Liver (tissue), 3 donors: Measurements from ENCODE around the gene PRELID2.

Source experiments
- ATF3 ChIP-seq: IDR thresholded peaks from 2 replicates; pipeline ENCODE4 v1.6.1; 2016; ENCODE audit warnings: antibody characterized with exemption
- HNF4G ChIP-seq: IDR thresholded peaks from 2 replicates; pipeline ENCODE4 v1.6.1; 2016; ENCODE audit warnings: antibody characterized with exemption
- JUND ChIP-seq, 2 donors: IDR thresholded peaks; 2 replicates each; pipeline ENCODE4 v1.6.1; 2016; ENCODE audit warnings: antibody characterized with exemption in 2 of 2
- RAD21 ChIP-seq, 2 donors: IDR thresholded peaks; 2 replicates each; pipeline ENCODE4 v1.6.1; 2016; ENCODE audit warnings: antibody characterized with exemption in 2 of 2, mild to moderate bottlenecking in 2 of 2
- REST ChIP-seq: IDR thresholded peaks from 2 replicates; pipeline ENCODE4 v1.6.1; 2016; ENCODE audit warnings: antibody characterized with exemption, mild to moderate bottlenecking
- RXRA ChIP-seq, 2 donors: IDR thresholded peaks; 2 replicates each; pipeline ENCODE4 v1.6.1; 2017 to 2018; ENCODE audit warnings: antibody characterized with exemption in 2 of 2, mild to moderate bottlenecking in 1 of 2
- SP1 ChIP-seq: IDR thresholded peaks from 2 replicates; pipeline ENCODE4 v1.6.1; 2018; ENCODE audit warnings: antibody characterized with exemption, mild to moderate bottlenecking
- TAF1 ChIP-seq: conservative IDR thresholded peaks from 2 replicates; pipeline ENCODE4 v1.6.1; 2016; ENCODE audit warnings: antibody characterized with exemption, mild to moderate bottlenecking
- YY1 ChIP-seq: IDR thresholded peaks from 2 replicates; pipeline ENCODE4 v1.6.1; 2016; ENCODE audit warnings: antibody characterized with exemption, mild to moderate bottlenecking
- TF ChIP-seq, protein P1 (sequence below): fragments of 150-350 bp; IDR thresholded peaks from 2 replicates; pipeline ENCODE4 v1.5.1; 2017; ENCODE audit warnings: improper control_type of control experiment, low read depth, low read length; ENCODE audit not compliant: missing input control
- donor health status: healthy.
- donor health status: healthy.

DNA sequence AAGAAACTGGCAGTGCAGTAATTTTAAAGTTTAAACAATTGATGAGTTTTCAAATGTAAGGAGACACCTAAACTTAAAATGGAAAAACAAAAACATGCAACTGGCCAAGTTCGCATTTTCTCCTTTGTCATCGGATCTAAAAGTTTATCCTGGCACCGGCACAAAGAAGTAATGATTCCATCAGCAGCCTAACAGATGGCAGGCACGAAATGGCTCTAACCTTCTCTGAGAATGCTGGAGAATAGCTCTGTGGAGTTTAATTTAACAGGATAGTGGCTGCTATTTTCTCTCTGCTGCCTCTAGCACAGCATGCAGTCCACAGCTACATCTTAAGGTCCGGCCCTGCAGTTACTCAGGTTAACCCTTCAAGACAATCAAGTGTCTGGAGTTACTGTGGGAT lies 82.2 kb downstream of the PRELID2 start:
- no peak for TF ChIP-seq REST
- TF ChIP-seq ATF3, result no peak
- no peak for TF ChIP-seq RAD21 (IDR thresholded peaks at IDR 0.05)
- TF ChIP-seq, protein P1, sequence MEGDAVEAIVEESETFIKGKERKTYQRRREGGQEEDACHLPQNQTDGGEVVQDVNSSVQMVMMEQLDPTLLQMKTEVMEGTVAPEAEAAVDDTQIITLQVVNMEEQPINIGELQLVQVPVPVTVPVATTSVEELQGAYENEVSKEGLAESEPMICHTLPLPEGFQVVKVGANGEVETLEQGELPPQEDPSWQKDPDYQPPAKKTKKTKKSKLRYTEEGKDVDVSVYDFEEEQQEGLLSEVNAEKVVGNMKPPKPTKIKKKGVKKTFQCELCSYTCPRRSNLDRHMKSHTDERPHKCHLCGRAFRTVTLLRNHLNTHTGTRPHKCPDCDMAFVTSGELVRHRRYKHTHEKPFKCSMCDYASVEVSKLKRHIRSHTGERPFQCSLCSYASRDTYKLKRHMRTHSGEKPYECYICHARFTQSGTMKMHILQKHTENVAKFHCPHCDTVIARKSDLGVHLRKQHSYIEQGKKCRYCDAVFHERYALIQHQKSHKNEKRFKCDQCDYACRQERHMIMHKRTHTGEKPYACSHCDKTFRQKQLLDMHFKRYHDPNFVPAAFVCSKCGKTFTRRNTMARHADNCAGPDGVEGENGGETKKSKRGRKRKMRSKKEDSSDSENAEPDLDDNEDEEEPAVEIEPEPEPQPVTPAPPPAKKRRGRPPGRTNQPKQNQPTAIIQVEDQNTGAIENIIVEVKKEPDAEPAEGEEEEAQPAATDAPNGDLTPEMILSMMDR, result no peak
- TF ChIP-seq TAF1, result no peak
- TF ChIP-seq HNF4G, result no peak
- TF ChIP-seq JUND (IDR thresholded peaks at IDR 0.05), result no peak
- TF ChIP-seq RXRA (IDR thresholded peaks at IDR 0.05), result no peak
- TF ChIP-seq SP1, result no peak
- no peak for TF ChIP-seq YY1
